H1 (cell line): Measurements from ENCODE around the gene RCE1. TPM values are rescaled to one million over a fixed set of nuclear protein-coding genes. Genes with fewer than 3 reads are reported as not detected.

Experiments
- CTCF ChIA-PET: fragments of 300-600 bp; sonication (Branson Sonifier 250); formaldehyde crosslinking; loops from one replicate; lab custom pipeline; 2021; ENCODE audit not compliant: partially characterized antibody; lab: Charles Lee
- POLR2A ChIA-PET: fragments of 300-600 bp; sonication (Branson Sonifier 250); formaldehyde crosslinking; loops from one replicate; lab custom pipeline; 2021; ENCODE audit warnings: inconsistent platforms; ENCODE audit not compliant: partially characterized antibody; lab: Charles Lee
- DNase-seq, 2 experiments: peaks; one replicate each; pipeline versions ENCODE4 v3.0.0 to v3.0.0-alpha.2; 2010 to 2022; ENCODE audit warnings: low spot score in 2 of 2, low read depth in 1 of 2, mixed read lengths in 1 of 2
- FAIRE-seq: peaks from 2 replicates; lab custom pipeline; 2011; peaks lifted over from hg19 to GRCh38; lab: Jason Lieb, UNC
- H2AFZ ChIP-seq: 2 replicates; pipeline ENCODE4 v1.8.1; 2012; ENCODE audit warnings: low read length, inconsistent platforms
- H2AK5ac ChIP-seq: 2 replicates; pipeline ENCODE4 v1.6.1; 2013; ENCODE audit warnings: low read depth, low read length
- H2BK120ac ChIP-seq: replicated peaks from 2 replicates; pipeline ENCODE3; 2013; ENCODE audit warnings: low read depth, low read length, inconsistent platforms
- H2BK12ac ChIP-seq: 2 replicates; pipeline ENCODE4 v1.6.1; 2013; ENCODE audit warnings: low read depth, low read length
- H2BK15ac ChIP-seq: 2 replicates; pipeline ENCODE4 v1.6.1; 2013; ENCODE audit warnings: low read length
- H2BK20ac ChIP-seq: 2 replicates; pipeline ENCODE4 v1.6.1; 2013; ENCODE audit warnings: low read length
- H2BK5ac ChIP-seq: 2 replicates; pipeline ENCODE4 v1.6.1; 2013; ENCODE audit warnings: low read depth, low read length
- H3K14ac ChIP-seq: 2 replicates; pipeline ENCODE4 v1.6.1; 2013; ENCODE audit warnings: inconsistent platforms; ENCODE audit not compliant: insufficient read length
- H3K18ac ChIP-seq: 2 replicates; pipeline ENCODE4 v1.6.1; 2013; ENCODE audit warnings: low read length; ENCODE audit errors: extremely low read depth
- H3K23ac ChIP-seq: 2 replicates; pipeline ENCODE4 v1.6.1; 2013; ENCODE audit warnings: inconsistent platforms; ENCODE audit not compliant: insufficient read length
- H3K23me2 ChIP-seq: 2 replicates; pipeline ENCODE4 v1.6.1; 2013; ENCODE audit warnings: low read depth, low read length
- H3K27ac ChIP-seq: 2 replicates; pipeline ENCODE4 v1.6.1; 2011; ENCODE audit warnings: low read depth, low read length, inconsistent platforms
- H3K27me3 ChIP-seq, 4 experiments: replicated peaks in 1 of 4; 1 replicate in 1 of 4; 2 replicates in 3 of 4; pipeline versions ENCODE4 v1.6.1 to v1.8.1; 2011 to 2013; ENCODE audit warnings: low read length in 3 of 4, mild to moderate bottlenecking in 3 of 4, inconsistent platforms in 2 of 4, mixed read lengths in 2 of 4, moderate library complexity in 1 of 4; ENCODE audit not compliant: control insufficient read depth in 3 of 4, insufficient read depth in 3 of 4; ENCODE audit errors: extremely low read depth in 1 of 4
- H3K36me3 ChIP-seq, 4 experiments: 2 replicates each; pipeline versions ENCODE4 v1.6.1 to v1.8.1; 2011 to 2013; ENCODE audit warnings: mild to moderate bottlenecking in 4 of 4, low read length in 3 of 4, moderate library complexity in 2 of 4, control low read depth in 1 of 4, inconsistent platforms in 1 of 4; ENCODE audit not compliant: insufficient read depth in 4 of 4, control insufficient read depth in 2 of 4
- H3K4ac ChIP-seq: replicated peaks from 2 replicates; pipeline ENCODE3; 2013; ENCODE audit warnings: low read length, low read depth, mixed read lengths, inconsistent platforms; ENCODE audit not compliant: insufficient read length
- H3K4me1 ChIP-seq, 4 experiments: replicated peaks in 1 of 4; 1 replicate in 1 of 4; 2 replicates in 3 of 4; pipeline versions ENCODE4 v1.6.1 to v1.8.1; 2011 to 2013; ENCODE audit warnings: low read length in 3 of 4, inconsistent platforms in 2 of 4, mixed read lengths in 1 of 4; ENCODE audit not compliant: insufficient read depth in 4 of 4, control insufficient read depth in 3 of 4
- H3K4me2 ChIP-seq, 2 experiments: 2 replicates each; pipeline versions ENCODE4 v1.6.1 to v1.8.1; 2011 to 2013; ENCODE audit warnings: low read depth in 2 of 2, low read length in 2 of 2, control low read depth in 1 of 2, inconsistent platforms in 1 of 2, mild to moderate bottlenecking in 1 of 2; ENCODE audit not compliant: insufficient read depth in 1 of 2
- H3K4me3 ChIP-seq, 4 experiments: fragments of 200-600, 300-600 bp in 1 of 4; sonication (generic), shearing (Covaris generic), sonication (Bioruptor Twin) in 1 of 4; 2 replicates each; pipeline versions ENCODE4 v1.5.1 to v1.8.1; 2011 to 2016; ENCODE audit warnings: low read length in 4 of 4, low read depth in 3 of 4, control low read depth in 2 of 4, inconsistent platforms in 2 of 4, mild to moderate bottlenecking in 2 of 4, mixed read lengths in 1 of 4, moderate library complexity in 1 of 4; ENCODE audit not compliant: insufficient read depth in 2 of 4; ENCODE audit errors: extremely low read depth in 1 of 4
- H3K56ac ChIP-seq: replicated peaks from 2 replicates; pipeline ENCODE3; 2013; ENCODE audit warnings: low read depth, mild to moderate bottlenecking, mixed read lengths, low read length, inconsistent platforms; ENCODE audit not compliant: insufficient read length
- H3K79me1 ChIP-seq: 2 replicates; pipeline ENCODE4 v1.6.1; 2013; ENCODE audit warnings: low read depth, low read length, control low read depth
- H3K79me2 ChIP-seq, 2 experiments: 2 replicates each; pipeline versions ENCODE4 v1.6.1 to v1.8.1; 2012 to 2013; ENCODE audit warnings: low read length in 2 of 2, mild to moderate bottlenecking in 2 of 2, inconsistent platforms in 1 of 2; ENCODE audit not compliant: insufficient read depth in 2 of 2, control insufficient read depth in 1 of 2
- H3K9ac ChIP-seq, 4 experiments: replicated peaks in 1 of 4; 1 replicate in 1 of 4; 2 replicates in 3 of 4; pipeline versions ENCODE4 v1.6.1 to v1.8.1; 2011 to 2013; ENCODE audit warnings: low read depth in 3 of 4, low read length in 3 of 4, control low read depth in 2 of 4, mild to moderate bottlenecking in 2 of 4, moderate library complexity in 2 of 4, inconsistent platforms in 1 of 4; ENCODE audit errors: extremely low read depth in 1 of 4
- H3K9me3 ChIP-seq, 2 experiments: 2 replicates each; pipeline versions ENCODE4 v1.6.1 to v1.8.1; 2012 to 2013; ENCODE audit warnings: mild to moderate bottlenecking in 2 of 2, moderate library complexity in 2 of 2, control low read depth in 1 of 2, inconsistent platforms in 1 of 2, low read depth in 1 of 2, low read length in 1 of 2, mixed read lengths in 1 of 2; ENCODE audit not compliant: insufficient read depth in 2 of 2
- H4K20me1 ChIP-seq, 2 experiments: replicated peaks in 1 of 2; 2 replicates each; pipeline versions ENCODE3 to v1.8.1; 2011 to 2013; ENCODE audit warnings: inconsistent platforms in 2 of 2, low read length in 2 of 2, mild to moderate bottlenecking in 1 of 2; ENCODE audit not compliant: insufficient read depth in 2 of 2, control insufficient read depth in 1 of 2
- H4K5ac ChIP-seq: 2 replicates; pipeline ENCODE4 v1.6.1; 2013; ENCODE audit warnings: low read length, low read depth, mixed read lengths, inconsistent platforms; ENCODE audit not compliant: insufficient read length
- H4K8ac ChIP-seq: 2 replicates; pipeline ENCODE4 v1.8.0; 2013; ENCODE audit warnings: mild to moderate bottlenecking, moderate library complexity, low read length, inconsistent platforms; ENCODE audit not compliant: insufficient read depth; ENCODE audit errors: extremely low read depth
- H4K91ac ChIP-seq: replicated peaks from 2 replicates; pipeline ENCODE3; 2013; ENCODE audit warnings: low read length, mixed read lengths, inconsistent platforms; ENCODE audit not compliant: insufficient read length
- BACH1 ChIP-seq: IDR thresholded peaks from 2 replicates; pipeline ENCODE4 v1.6.1; 2012; ENCODE audit warnings: low read length, improper control_type of control experiment
- GTF2F1 ChIP-seq: IDR thresholded peaks from 2 replicates; pipeline ENCODE4 v1.6.1; 2012; ENCODE audit warnings: low read depth, low read length, improper control_type of control experiment, borderline replicate concordance
- NANOG ChIP-seq: IDR thresholded peaks from 2 replicates; pipeline ENCODE4 v1.6.1; 2011; ENCODE audit warnings: low read length, low read depth, mild to moderate bottlenecking, inconsistent platforms; ENCODE audit not compliant: insufficient read depth, poor library complexity, severe bottlenecking
- WGBS, 2 experiments: shearing (Covaris generic) in 1 of 2; methylation state at CpG; one replicate each; pipeline versions ENCODE4 v1.1.6 to v1.1.7; 2013 to 2015; ENCODE audit warnings: low lambda C conversion rate in 2 of 2, mixed read lengths in 2 of 2, inconsistent platforms in 1 of 2, low coverage in 1 of 2, missing lambda C conversion rate in 1 of 2; ENCODE audit not compliant: insufficient replicate concordance in 2 of 2, insufficient coverage in 1 of 2, insufficient read length in 1 of 2; ENCODE audit errors: extremely low coverage in 1 of 2, missing lambda C conversion rate in 1 of 2; 5-methylcytosine and 5-hydroxymethylcytosine counted together
- polyA plus RNA-seq, 7 experiments: library from polyadenylated mRNA; depleted of rRNA in 3 of 7; stranded (reverse) in 5 of 7; unstranded in 2 of 7; fragments of >200 nt in 5 of 7; fragments of 200-250 nt in 2 of 7; gene quantifications; 1 replicate in 5 of 7; 2 replicates in 1 of 7; 4 replicates in 1 of 7; pipeline versions ENCODE4 v1.2.1 to v1.2.3, GENCODE V29; 2011 to 2013; ENCODE audit warnings: missing spikeins in 2 of 7, mixed read lengths in 2 of 7
- total RNA-seq: library from RNA; stranded (reverse); fragmentation: NEBNext Ultra II Directional; extraction: Animal tissue kit (Norgen Biotek cat#: 25700); gene quantifications from 2 replicates; pipeline ENCODE4 v1.2.1, GENCODE V29; 2021

Gene RCE1
- total and polyA plus RNA-seq, 2 of the 8 experiments (the other 6 are each of a cell fraction or from before 2014, with no cell fraction given), result 35.8 to 84.8 TPM

- CTCF ChIA-PET, result interaction anchor here (0.8 to 11.9 kb wide), 9 partner anchors 17 to 206 kb away, joined by 3 to 199 read pairs (median 19); partner anchors contain the start of genes C11orf86, RBM4B and RCE1
- Histone ChIP-seq H3K4me3 (no peak overlapping the region), H2BK20ac (no peak overlapping the region), H2BK5ac (no peak overlapping the region), H3K14ac (no peak overlapping the region), H3K4me2 (no peak overlapping the region), H3K79me2 (no peaks in the 10 kb centered on the region), H3K79me1 (no peaks in the 10 kb centered on the region; the same call in none of the 2 replicates), H2BK15ac (no peak overlapping the region), H3K36me3 (no peaks in the 10 kb centered on the region), H2BK120ac (no peak overlapping the region), H3K23me2 (no peaks in the 10 kb centered on the region), H3K56ac (no peak overlapping the region), H2AFZ (no peak overlapping the region), H4K8ac (no peak overlapping the region), H4K20me1 (peaks cover 0 to 2% of the 10 kb centered on the region in 2 experiments), H4K5ac (no peak overlapping the region), H3K4me1 (peaks cover 4 to 25% (median 16%) of the 10 kb centered on the region in 4 experiments), H3K4ac (no peak overlapping the region), H3K27ac (no peak overlapping the region), H3K9me3 (no peaks in the 10 kb centered on the region), H4K91ac (no peak overlapping the region), H3K23ac (no peak overlapping the region), H3K18ac (no peak overlapping the region), H3K27me3 (no peaks in the 10 kb centered on the region), H2BK12ac (no peak overlapping the region), H2AK5ac (no peak overlapping the region), H3K9ac (no peak overlapping the region)
- no peak for DNase-seq
- no peak for FAIRE-seq
- 89% methylated on average over 4 of the region's 4 CpGs; no CpG with 5 or more reads in 1 of the 2 experiments for WGBS, 2 experiments
- POLR2A ChIA-PET, result interaction anchor here (1.0 kb wide), 1 partner anchor 8 kb away, joined by 3 read pairs; no protein-coding TSS in a partner anchor
- no peak for TF ChIP-seq NANOG
- no peak for TF ChIP-seq GTF2F1
- TF ChIP-seq BACH1, result no peak
Measured at GRCh38 chr11:66884443-66884842, 41.2 kb downstream of the RCE1 start.
